ENCODE results near the gene LEPR.

LEPR gene

DNA sequence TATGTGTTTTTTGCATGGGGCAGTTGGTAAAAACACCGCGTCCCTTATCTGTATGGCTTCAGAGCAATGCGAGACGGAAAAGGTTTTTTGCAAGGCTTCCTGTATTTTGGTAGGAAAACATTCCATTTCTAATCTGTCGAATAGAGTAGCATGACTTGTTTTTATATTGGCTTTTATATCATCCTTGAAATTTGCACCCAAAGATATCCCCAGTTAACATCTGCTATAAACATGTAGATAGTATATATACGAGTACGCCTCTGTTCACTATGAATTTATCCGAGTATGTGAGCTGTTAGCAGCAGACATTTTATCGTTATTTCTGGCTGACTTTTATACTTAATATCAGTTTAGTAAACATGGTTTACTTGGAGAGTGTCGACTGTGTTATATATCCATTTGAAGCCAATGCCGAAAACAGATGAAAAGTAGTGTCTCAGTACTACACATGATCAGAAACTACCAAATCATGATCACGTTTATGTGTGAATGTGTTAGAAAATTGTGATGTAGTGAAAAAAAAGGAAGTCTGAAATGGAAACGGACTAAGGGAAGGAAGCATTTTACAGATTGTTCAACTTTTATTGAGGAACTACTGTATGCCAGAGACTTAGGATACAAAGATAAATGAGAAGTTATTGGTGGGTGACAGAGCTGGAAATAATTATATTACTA, 1.0 kb downstream of the LEPR start:
- peak overlapping the region; percentile 98 for H3K4me3 ChIP-seq (ENCODE audit: low read depth, low read length)
- TF ChIP-seq, protein P1, sequence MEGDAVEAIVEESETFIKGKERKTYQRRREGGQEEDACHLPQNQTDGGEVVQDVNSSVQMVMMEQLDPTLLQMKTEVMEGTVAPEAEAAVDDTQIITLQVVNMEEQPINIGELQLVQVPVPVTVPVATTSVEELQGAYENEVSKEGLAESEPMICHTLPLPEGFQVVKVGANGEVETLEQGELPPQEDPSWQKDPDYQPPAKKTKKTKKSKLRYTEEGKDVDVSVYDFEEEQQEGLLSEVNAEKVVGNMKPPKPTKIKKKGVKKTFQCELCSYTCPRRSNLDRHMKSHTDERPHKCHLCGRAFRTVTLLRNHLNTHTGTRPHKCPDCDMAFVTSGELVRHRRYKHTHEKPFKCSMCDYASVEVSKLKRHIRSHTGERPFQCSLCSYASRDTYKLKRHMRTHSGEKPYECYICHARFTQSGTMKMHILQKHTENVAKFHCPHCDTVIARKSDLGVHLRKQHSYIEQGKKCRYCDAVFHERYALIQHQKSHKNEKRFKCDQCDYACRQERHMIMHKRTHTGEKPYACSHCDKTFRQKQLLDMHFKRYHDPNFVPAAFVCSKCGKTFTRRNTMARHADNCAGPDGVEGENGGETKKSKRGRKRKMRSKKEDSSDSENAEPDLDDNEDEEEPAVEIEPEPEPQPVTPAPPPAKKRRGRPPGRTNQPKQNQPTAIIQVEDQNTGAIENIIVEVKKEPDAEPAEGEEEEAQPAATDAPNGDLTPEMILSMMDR (IDR thresholded peaks at IDR 0.05; ENCODE audit: borderline replicate concordance, insufficient read depth, low read depth, low read length), result no peak

DNA sequence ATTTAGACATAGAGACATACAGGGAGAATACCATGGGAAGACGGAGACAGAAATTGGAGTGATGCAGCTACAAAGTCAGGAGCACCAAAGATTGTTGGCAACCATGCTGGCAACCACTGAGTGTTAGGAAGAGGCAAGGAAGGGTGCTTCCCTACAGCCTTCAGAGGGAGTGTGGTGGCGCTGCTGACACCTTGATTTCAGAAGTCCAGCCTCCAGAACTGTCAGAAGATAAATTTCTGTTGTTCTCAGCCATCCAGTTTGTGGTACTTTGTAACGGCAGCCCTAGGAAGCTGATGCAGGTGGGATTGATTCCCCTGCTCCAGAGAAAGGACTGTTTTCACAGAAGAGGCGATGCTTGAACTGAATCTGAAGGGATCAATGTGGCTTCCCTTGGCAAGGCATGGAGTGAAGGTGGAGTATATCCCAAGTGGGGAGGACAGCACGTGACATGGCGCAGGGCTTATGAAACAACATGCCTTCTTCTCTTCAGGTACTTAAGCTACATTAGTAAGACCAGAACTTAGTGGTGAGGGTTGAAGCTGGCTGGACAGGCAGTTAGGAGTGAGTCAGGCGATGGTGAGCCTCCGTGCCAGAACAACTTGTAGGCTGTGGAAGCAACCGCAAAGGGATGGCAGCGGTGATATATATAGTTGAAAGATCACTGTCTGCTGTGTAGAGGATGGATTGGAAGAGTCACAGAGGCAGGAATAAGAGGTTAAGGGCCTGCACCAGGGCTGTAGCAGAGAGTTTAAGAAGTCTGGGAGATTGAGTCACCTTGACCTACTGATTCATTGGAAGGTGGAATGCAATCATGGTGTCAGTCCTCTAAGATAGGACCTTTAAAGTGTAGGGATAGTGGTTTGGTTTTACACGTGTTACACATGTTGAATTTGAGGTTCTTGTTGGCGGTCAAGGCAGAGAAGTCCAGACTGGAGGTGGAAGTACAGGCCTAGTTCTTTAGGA, 2.1 kb downstream of the LEPR start:
- H3K4me3 ChIP-seq (ENCODE audit: low read depth, low read length), result no peak overlapping the region
- TF ChIP-seq, protein P1 (IDR thresholded peaks at IDR 0.05; ENCODE audit: borderline replicate concordance, insufficient read depth, low read depth, low read length), result no peak

DNA sequence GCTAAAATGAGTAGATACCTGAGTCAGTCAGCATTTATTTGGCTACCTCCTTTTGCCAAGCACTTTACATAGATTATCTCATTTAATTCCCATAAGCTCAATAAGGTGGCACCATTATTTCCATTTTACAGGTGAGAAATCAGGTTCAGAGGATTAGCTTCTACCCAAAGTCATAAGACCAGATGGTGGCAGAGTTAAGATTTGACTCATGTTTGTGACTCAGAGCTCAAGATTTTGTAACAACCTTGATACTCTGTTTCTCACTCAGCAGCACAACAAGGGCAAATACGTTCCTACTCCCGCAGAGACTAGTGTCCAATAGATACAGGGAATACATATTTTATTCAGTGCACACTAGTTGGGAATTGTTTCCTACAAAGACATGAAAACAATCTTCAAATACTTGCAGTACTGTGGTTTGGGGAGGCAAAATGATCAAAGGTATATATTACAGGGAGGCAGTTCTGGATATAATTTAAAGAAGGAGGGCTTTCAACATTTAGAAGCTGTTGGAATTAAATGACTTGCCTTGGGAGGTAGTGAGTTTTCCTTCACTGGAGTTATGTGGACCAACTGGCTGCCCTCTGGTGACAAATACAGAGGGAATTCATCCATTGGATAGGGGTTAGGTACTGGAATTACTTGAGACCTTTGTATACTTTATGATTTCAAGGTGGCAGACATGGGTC, 3.6 kb downstream of the LEPR start:
- H3K4me3 ChIP-seq (ENCODE audit: low read depth, low read length), result no peak overlapping the region
- TF ChIP-seq, protein P1 (IDR thresholded peaks at IDR 0.05; ENCODE audit: borderline replicate concordance, insufficient read depth, low read depth, low read length), result no peak

DNA sequence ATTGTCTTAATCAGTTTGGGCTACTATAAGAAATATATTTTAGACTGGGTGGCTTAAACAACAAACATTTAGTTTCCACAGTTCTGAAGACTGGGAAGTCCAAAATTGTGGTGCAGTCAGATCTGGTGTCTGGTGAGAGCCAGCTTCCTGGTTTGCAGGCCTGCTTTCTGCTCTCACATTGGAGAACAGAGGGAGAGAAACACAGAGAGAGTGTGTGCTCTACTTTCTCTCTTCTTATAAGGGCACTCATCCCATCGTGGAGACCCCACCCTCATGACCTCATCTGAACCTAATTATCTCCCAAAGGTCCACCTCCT, 4.1 kb downstream of the LEPR start:
- no peak overlapping the region for H3K4me3 ChIP-seq (ENCODE audit: low read depth, low read length)
- TF ChIP-seq, protein P1 (IDR thresholded peaks at IDR 0.05; ENCODE audit: borderline replicate concordance, insufficient read depth, low read depth, low read length), result no peak

DNA sequence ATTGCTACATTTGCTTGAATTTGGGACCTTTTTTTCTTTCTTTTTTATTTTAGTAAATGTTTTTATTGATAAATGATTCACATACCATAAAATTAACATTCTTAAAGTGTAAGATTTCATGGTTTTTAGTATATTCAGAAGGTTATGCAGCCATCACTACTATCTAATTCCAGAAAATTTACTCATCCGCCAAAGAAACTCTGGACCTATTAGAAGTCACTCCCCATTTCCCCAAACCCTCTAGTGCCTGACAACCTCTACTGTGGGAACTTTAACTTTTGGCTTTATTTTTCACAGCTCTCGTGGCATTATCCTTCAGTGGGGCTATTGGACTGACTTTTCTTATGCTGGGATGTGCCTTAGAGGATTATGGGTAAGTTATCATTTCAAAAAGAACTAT, 4.5 kb downstream of the LEPR start:
- TF ChIP-seq, protein P1 (IDR thresholded peaks at IDR 0.05; ENCODE audit: borderline replicate concordance, insufficient read depth, low read depth, low read length), result no peak
- no peak overlapping the region for H3K4me3 ChIP-seq (ENCODE audit: low read depth, low read length)

DNA sequence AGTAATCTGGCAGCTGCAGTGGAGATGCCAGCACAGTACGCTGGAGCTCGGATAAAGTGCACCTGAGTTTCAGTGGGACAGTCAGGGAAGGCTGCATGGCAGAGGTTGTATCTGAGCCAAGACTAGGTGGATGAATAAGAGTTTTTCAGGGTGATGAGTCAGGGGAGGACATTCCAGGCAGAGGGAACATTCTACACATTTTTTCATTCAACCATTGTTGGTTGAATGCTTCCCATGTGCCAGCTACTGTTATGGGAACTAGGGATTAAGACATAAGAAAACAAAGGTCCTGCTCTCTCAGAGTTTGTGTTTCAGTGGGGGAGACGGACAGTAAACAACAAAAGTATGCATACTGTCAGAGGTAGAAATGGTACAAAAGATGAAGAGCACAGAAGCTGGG, 5.2 kb downstream of the LEPR start:
- no peak overlapping the region for H3K4me3 ChIP-seq (ENCODE audit: low read depth, low read length)
- TF ChIP-seq, protein P1 (IDR thresholded peaks at IDR 0.05; ENCODE audit: borderline replicate concordance, insufficient read depth, low read depth, low read length), result no peak
